NOMO-1 treated with dmso at 0.1 percent for 144 hours (cell line): ENCODE measurements around the gene RFTN1.
A peak's percentile ranks its signal among the peaks of the same experiment; 100 is the strongest.
"Not testable (repeated sequence)": the region's sequence is repeated elsewhere in the genome, so short reads cannot be mapped to it uniquely, and the experiment has no call there.

ENCODE experiments used
- DNase-seq: peaks from one replicate; lab custom pipeline; 2025; ENCODE audit not compliant: unreplicated experiment; lab: John Stamatoyannopoulos, UW

The RFTN1 gene

GRCh38 chr3:16508243-16508578, 5.3 kb downstream of the RFTN1 start:
- no peak for DNase-seq

GRCh38 chr3:16507578-16508242, 5.8 kb downstream of the RFTN1 start:
- DNase-seq, result no peak

GRCh38 chr3:16506884-16507577, 6.5 kb downstream of the RFTN1 start:
- DNase-seq, result no peak

GRCh38 chr3:16506451-16506850, 7.0 kb downstream of the RFTN1 start:
- no peak for DNase-seq

- no peak for DNase-seq
These were observed 8.8 kb downstream of the RFTN1 start for GRCh38 chr3:16504692-16505091.

- peak; percentile 37 for DNase-seq
These were observed 9.3 kb downstream of the RFTN1 start for GRCh38 chr3:16504242-16504641.

GRCh38 chr3:16503191-16503776, 10.2 kb downstream of the RFTN1 start:
- no peak for DNase-seq

- DNase-seq, result no peak
These were observed 11.1 kb downstream of the RFTN1 start for GRCh38 chr3:16502347-16502908.

- DNase-seq, result no peak
These were observed 12.1 kb downstream of the RFTN1 start for GRCh38 chr3:16501376-16501775.

- DNase-seq, result no peak
These were observed 12.6 kb downstream of the RFTN1 start for GRCh38 chr3:16500911-16501310.

- DNase-seq, result no peak
These were observed 13.4 kb downstream of the RFTN1 start for GRCh38 chr3:16500093-16500492.

- DNase-seq, result no peak
These were observed 14.1 kb downstream of the RFTN1 start for GRCh38 chr3:16499351-16499750.

- no peak for DNase-seq
These were observed 15.2 kb downstream of the RFTN1 start for GRCh38 chr3:16498130-16498890.

- DNase-seq, result no peak
These were observed 16.9 kb downstream of the RFTN1 start for GRCh38 chr3:16496408-16497222.

- no peak for DNase-seq
These were observed 17.5 kb downstream of the RFTN1 start for GRCh38 chr3:16496008-16496407.

GRCh38 chr3:16494814-16495431, 18.6 kb downstream of the RFTN1 start:
- DNase-seq, result no peak

- no peak for DNase-seq
These were observed 19.4 kb downstream of the RFTN1 start for GRCh38 chr3:16494094-16494493.

GRCh38 chr3:16490062-16490619, 23.4 kb downstream of the RFTN1 start:
- DNase-seq, result no peak

GRCh38 chr3:16489326-16490061, 24.0 kb downstream of the RFTN1 start:
- DNase-seq, result not testable (repeated sequence)
